HT1080 (cell line): Measurements from ENCODE around the gene MAMLD1. TPM values are rescaled to one million over a fixed set of nuclear protein-coding genes. Genes with fewer than 3 reads are reported as not detected.

ENCODE experiments used
- DNase-seq: peaks from one replicate; pipeline ENCODE4 v3.0.0-alpha.2; 2015; ENCODE audit warnings: low read depth
- total RNA-seq: library from RNA; depleted of rRNA; stranded (reverse); fragments of >200 nt; shearing (Covaris generic); gene quantifications from 2 replicates; pipeline ENCODE4 v1.2.3, GENCODE V29; 2014

The MAMLD1 gene
- total RNA-seq, 1 experiment from 2014 or later = 3.0 TPM

DNA sequence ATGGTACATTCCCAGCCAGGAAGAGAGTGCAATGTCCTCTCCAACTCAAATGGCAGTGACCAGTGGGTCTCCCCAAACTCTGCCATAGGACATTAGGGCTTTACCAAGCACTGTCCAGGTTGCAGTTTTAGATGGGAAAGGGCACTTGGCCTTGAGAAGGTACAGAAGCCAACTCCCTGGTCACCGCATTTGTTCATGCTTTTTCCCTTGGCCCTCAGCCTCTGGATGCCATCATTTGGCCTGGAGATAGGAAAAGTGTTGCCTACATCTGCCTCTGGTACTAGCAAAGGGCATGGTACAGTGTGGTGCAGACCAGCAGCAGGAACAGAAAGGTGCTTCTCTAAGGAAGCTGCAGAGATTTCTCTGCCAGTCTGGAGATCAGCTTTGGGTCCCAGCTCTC is 93.8 kb downstream of the MAMLD1 start:
- DNase-seq = no peak

- no peak for DNase-seq
These were observed 96.1 kb downstream of the MAMLD1 start for GRCh38 chrX:150459196-150459595.

DNA sequence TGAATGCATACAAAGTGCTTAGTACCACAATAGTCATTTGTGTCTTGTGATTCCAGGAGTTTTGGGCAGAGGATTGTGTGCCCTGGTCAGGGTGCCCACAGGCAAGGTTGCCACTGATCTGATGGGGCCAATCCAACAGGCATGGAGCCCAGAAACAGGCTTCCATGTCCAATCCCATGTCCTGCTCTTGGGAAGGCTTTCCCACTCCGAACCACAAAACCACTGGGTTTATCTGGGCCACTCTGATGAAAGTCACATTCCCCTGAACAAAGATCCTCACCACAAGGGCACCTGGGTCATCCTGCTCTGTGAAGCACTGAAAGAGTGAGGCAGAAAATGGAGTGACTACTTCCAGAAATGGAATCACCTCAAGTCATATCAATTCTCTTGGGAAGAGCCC is 96.9 kb downstream of the MAMLD1 start:
- DNase-seq = no peak

DNA sequence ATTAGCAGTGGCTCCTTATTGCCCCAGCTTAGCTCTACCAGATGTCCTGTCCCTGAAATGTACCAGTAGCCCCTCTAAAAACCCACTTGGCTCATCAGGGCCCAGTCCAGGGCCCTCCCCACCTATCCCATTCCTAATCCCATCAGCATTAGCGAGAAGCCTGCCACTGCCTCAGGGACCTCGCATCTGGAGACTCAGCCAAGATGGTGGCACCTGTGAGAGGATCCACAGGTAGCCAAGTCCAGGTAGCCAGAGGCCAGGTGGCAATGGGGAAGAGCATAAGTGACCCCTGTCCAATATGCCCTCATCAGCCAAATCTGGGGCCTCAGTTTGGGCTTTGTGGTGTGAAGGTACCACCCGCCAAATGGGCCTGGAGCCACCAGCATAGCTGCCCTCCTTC is 97.7 kb downstream of the MAMLD1 start:
- DNase-seq = no peak

DNA sequence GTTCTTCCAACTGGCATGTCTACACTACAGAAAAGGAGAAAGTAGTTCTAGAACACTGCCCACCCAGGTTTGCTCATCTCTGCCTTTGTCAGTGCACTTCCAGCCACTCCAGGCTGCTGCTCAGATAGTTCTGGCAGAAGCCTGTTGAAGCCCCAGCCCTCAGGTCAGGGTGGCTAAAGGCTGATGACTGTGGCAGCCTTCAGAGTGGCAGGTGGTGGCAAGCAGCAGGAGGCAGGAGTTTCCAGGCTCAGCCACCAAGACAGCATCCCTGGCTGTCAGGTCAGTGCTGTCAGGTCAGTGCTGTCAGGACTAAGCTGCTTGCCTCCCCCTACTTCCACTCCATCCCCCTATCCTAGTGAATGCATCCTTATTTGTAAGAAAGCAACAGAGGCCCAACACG is 100.4 kb downstream of the MAMLD1 start:
- DNase-seq = no peak

- DNase-seq = no peak
These were observed 100.9 kb downstream of the MAMLD1 start for GRCh38 chrX:150464001-150464400.

DNA sequence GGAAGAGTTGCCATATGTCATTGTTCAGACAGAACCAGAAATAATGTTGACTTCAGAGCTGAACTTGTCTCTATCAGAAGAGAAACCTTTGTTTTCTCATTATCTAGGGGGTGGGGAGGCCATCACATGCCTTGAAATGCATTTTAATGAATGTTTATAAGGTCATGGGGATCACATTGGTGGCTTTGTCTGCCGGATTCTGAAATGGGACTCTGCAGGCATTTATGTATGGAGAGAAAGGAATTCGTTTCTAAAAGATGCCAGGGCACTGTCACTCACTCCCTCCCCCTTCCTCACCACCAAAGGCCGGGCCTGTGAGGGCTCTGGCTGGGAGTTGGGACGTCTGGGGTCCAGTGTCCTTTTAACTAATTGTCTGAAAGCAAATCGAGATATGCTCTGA is 102.2 kb downstream of the MAMLD1 start:
- DNase-seq = no peak

GRCh38 chrX:150465881-150466775 is 103.0 kb downstream of the MAMLD1 start:
- no peak for DNase-seq

DNA sequence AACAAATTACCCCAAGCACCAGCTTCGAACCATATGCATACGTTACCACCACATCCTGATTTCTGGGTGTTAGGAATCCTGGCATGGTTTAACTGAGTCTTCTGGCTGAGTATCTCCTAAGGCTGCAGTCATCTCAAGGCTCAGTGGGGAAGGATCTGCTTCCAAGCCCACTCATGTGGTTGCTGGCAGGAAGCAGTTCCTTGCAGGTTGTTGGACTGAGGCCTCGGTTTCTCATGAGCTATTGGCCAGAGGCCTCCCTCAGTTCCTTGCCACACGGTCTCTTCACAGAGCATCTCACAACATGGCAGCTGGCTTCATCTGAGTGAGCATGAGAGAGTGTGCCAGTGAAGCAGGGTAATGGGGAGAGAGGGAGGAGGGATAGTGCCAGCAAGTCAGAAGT is 109.2 kb downstream of the MAMLD1 start:
- no peak for DNase-seq

GRCh38 chrX:150473371-150473770 is 110.3 kb downstream of the MAMLD1 start:
- DNase-seq = no peak

- DNase-seq = no peak
These were observed 112.3 kb downstream of the MAMLD1 start for GRCh38 chrX:150475461-150475860.

GRCh38 chrX:150476164-150476699 is 113.1 kb downstream of the MAMLD1 start:
- DNase-seq = no peak

DNA sequence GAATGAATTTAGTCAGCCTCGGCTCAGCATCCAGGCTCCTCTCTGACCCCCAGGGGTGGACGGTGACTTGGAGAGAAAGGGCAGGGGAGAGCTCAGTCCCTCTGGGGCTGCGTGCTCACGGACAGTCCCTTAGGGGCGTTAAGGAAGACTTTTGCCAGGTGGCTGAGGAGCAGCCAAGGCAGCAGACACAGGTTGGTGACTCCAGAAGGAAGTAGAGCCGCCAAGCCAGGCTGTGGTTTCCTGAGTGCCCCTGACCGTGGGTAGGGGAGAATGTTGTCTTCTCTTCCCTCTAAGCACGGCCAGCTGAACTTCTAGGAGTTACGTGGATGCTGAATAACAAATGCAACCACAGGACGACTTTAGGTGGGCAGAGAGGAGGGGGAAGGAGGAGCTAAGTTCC is 114.3 kb downstream of the MAMLD1 start:
- DNase-seq = no peak

DNA sequence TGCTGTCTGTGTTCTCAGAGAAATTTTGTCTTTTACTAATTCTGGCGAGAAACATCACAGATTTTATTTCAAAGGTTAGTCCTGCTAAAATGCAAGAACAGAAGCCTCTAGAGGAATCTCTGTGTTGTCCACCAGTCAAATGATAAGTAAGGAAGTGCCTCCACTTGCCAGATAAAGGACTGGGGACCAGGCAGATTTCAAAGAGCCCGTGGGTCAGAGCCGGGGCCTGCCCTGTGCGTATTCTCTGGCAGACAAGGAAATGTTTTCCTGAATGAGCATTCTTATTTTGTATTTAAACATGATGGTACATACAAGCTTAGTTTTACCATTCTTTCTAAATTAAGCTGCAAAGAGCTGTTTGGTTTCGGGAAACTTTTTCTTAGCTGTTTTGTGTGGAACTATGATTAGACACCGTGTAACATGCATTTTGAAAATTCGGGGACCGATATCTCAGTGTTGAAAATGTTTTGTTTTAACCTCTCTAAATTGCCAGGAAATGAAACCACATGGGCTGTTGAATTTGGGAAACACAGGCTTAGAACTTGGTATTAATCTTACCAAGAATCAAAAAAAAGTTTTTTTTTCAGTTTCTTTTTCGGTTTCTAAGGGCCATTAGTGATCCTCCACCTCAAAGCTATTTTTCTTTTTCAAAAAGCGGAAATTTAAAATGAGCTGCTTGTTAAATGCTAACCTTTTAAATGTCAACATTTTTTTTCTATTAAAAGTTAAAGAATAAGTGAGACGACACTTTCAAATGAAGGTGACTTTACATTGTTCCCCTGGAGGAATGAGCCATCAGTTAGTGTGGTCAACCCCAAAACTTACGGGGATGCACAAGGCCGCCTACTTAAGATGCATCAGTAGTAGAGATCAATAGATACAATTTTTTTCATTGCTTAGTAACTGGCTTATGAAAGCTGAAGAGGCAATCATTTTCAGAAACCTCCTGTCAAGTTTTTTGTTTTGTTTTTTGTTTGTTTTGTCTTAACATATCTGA is 115.7 kb downstream of the MAMLD1 start:
- no peak for DNase-seq

DNA sequence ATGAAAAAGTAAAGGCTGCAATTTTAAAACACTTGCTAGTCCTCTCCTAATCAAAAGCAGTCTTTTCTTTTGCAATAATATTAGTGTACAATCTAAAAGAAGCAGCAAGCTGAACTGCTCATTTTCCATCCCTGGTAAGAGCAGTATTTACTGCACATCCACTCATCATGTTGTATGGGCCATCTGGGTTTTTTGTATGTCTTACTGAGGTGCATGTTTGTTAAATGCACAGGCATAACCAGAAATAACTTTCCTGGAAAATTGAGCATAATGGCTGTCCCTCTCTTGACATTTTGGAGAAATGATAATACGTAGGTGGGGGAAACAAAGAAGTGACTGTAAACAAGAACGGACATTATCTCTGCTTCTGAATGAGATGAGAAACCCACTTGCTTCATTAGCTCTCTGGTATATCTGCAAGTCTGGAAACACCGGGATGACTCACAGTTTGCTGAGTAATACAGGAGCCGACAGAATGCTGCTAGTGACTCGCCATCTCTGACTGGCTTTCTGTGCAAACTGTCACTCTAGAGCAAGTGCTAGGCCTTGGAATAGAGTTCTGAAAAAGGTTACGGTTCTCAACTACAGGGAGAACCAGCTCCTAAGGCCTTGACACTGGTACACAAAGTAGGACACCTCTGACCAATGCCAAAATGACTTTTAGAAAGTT is 119.6 kb downstream of the MAMLD1 start:
- DNase-seq = peak; percentile 79

- DNase-seq = no peak
These were observed 120.4 kb downstream of the MAMLD1 start for GRCh38 chrX:150483356-150483985.

DNA sequence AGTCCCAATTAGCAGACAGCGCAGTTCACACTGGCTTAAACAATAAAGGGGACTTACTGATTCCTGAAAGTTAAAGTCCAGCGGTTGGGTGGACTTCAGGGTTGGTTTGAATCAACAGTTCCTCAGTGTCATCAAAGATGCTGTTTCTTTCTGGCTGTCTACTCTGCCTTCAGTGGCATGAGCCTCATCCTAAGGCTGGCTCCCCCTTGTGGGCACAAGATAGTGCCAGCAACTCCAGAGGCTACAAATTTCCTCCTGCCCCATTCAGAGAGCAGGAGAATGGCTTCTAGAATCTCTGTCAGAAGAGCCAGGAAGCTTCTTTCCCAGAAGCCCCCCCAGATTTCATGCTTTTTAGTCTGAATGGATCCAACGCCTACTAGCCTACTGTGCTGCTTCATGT is 122.9 kb downstream of the MAMLD1 start:
- DNase-seq = peak; percentile 26

DNA sequence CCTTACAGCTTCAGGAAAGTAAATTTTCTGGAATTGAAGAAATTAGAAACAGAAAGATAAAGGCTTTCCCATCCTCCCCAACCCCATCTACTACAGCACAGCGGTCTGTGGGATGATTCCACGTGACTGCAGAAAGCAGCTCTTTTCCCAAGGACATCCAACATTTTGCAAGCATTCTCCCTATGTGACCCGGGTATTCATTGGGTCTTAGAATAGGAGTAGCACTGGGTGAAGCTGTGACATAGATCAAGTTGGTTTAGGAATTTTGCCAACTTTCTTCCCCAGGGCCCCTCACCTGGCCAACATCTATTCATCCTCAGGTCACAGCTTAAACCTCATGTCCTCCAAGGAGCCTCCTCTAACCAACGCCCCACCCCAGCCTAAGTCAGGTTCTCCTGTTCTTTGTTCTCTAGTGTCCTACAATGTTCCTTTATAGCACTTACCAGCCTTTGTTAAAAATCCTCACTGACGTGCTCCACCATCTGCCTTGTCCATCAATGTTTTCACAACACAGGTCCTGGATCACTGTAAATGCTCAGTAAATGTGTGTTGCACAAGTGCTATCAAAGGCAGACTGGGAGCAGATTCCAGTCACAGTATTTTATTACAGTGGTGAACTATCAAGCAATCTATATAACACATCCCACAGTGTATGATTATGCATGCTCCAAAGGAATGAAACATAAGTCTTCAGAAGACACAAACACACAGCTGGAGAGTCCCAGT is 124.4 kb downstream of the MAMLD1 start:
- no peak for DNase-seq

DNA sequence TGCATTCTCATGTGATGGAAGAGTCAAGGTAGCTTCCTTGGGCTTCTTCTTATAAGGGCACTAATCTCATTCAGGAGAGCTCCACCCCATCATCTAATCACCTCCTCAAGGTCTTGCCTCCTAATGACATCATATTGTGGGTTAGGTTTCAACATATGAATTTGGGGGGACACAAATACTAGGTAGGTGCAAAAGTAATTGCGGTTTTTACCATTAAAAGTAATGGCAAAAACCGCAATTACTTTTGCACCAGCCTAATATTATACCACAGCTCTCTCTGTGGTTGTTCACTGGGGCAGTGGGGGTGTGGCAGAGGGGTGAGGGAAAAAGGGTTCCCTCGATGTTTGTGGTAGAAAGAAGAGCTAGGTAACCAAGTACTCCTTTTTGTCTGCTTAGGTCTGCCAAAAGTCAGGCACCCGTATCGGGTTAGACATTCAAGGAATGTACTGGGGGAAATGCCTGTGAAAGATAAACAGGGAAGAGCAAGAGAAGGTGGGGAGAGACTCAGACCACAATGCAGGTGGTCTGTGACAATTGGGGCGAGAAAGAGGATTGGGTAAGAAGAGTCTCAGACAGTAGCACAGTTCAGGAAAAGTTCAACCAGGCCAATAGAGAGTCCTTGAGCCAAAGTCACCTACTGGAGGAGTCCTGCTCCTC is 126.4 kb downstream of the MAMLD1 start:
- DNase-seq = no peak

- no peak for DNase-seq
These were observed 132.4 kb downstream of the MAMLD1 start for GRCh38 chrX:150495496-150495895.
